ENCODE measurements around the gene EEFSEC. TPM values are rescaled to one million over a fixed set of nuclear protein-coding genes. Genes with fewer than 3 reads are reported as not detected.

The EEFSEC gene
- total RNA-seq, 1 donor from 2014 or later = 6.1 TPM

- Mint-ChIP-seq H3K36me3 (ENCODE audit: low read depth, unreplicated experiment) (peaks cover 8% of the 10 kb centered on the region), H3K27me3 (ENCODE audit: low read depth, unreplicated experiment) (peaks cover 31% of the 10 kb centered on the region), H3K27ac (ENCODE audit: unreplicated experiment) (no peak overlapping the region), H3K9me3 (ENCODE audit: unreplicated experiment) (no peaks in the 10 kb centered on the region), H3K4me3 (ENCODE audit: unreplicated experiment) (no peak overlapping the region), H3K4me1 (ENCODE audit: low read depth, unreplicated experiment) (no peaks in the 10 kb centered on the region)
- DNase-seq (ENCODE audit: low read depth) (no peak), FAIRE-seq (no peak)
- no peaks in the 10 kb centered on the region for H3K27me3 ChIP-seq (ENCODE audit: insufficient read depth, low read length)
- peak overlapping the region; percentile 27 for H3K9ac ChIP-seq (ENCODE audit: low read length)
- H3K79me2 ChIP-seq (ENCODE audit: insufficient read depth, low read length) = no peaks in the 10 kb centered on the region
- H3K4me3 ChIP-seq (ENCODE audit: insufficient read depth, low read depth, low read length) = no peak overlapping the region
- H2AFZ ChIP-seq (ENCODE audit: low read depth, low read length) = peak overlapping the region; percentile 18
- H4K20me1 ChIP-seq (ENCODE audit: insufficient read depth, low read length) = peaks cover 4% of the 10 kb centered on the region
- no peaks in the 10 kb centered on the region for H3K4me1 ChIP-seq (ENCODE audit: insufficient read depth, low read length)
- peak overlapping the region; percentile 19 for H3K4me2 ChIP-seq (ENCODE audit: low read length)
- no peak for TF ChIP-seq CTCF (IDR thresholded peaks at IDR 0.05; ENCODE audit: insufficient read depth, low read depth, low read length)
- no peak for TF ChIP-seq EZH2 (IDR thresholded peaks at IDR 0.05; ENCODE audit: insufficient read depth, low read length)
- no peak overlapping the region for H3K27ac ChIP-seq (ENCODE audit: low read depth, low read length)
- no peaks in the 10 kb centered on the region for H3K36me3 ChIP-seq (ENCODE audit: insufficient read depth, low read length)
- no peaks in the 10 kb centered on the region for H3K9me3 ChIP-seq (ENCODE audit: insufficient read depth, low read depth, low read length)
Measured at GRCh38 chr3:128395046-128395445, 241.8 kb downstream of the EEFSEC start.

- TF ChIP-seq CTCF (IDR thresholded peaks at IDR 0.05; ENCODE audit: insufficient read depth, low read depth, low read length) = no peak
- no peak for TF ChIP-seq EZH2 (IDR thresholded peaks at IDR 0.05; ENCODE audit: insufficient read depth, low read length)
- Mint-ChIP-seq H3K4me1 (ENCODE audit: low read depth, unreplicated experiment) (no peaks in the 10 kb centered on the region), H3K9me3 (ENCODE audit: unreplicated experiment) (no peaks in the 10 kb centered on the region), H3K27ac (ENCODE audit: unreplicated experiment) (no peak overlapping the region), H3K4me3 (ENCODE audit: unreplicated experiment) (no peak overlapping the region), H3K36me3 (ENCODE audit: low read depth, unreplicated experiment) (peaks cover 8% of the 10 kb centered on the region), H3K27me3 (ENCODE audit: low read depth, unreplicated experiment) (peaks cover 29% of the 10 kb centered on the region)
- peak overlapping the region; percentile 27 for H3K9ac ChIP-seq (ENCODE audit: low read length)
- no peaks in the 10 kb centered on the region for H3K79me2 ChIP-seq (ENCODE audit: insufficient read depth, low read length)
- no peak for FAIRE-seq
- peak; percentile 29 for DNase-seq (ENCODE audit: low read depth)
- H3K4me1 ChIP-seq (ENCODE audit: insufficient read depth, low read length) = no peaks in the 10 kb centered on the region
- peaks cover 4% of the 10 kb centered on the region for H4K20me1 ChIP-seq (ENCODE audit: insufficient read depth, low read length)
- H3K36me3 ChIP-seq (ENCODE audit: insufficient read depth, low read length) = no peaks in the 10 kb centered on the region
- no peaks in the 10 kb centered on the region for H3K9me3 ChIP-seq (ENCODE audit: insufficient read depth, low read depth, low read length)
- peak overlapping the region; percentile 19 for H3K4me2 ChIP-seq (ENCODE audit: low read length)
- no peak overlapping the region for H3K27ac ChIP-seq (ENCODE audit: low read depth, low read length)
- no peak overlapping the region for H3K4me3 ChIP-seq (ENCODE audit: insufficient read depth, low read depth, low read length)
- no peaks in the 10 kb centered on the region for H3K27me3 ChIP-seq (ENCODE audit: insufficient read depth, low read length)
- peak overlapping the region; percentile 18 for H2AFZ ChIP-seq (ENCODE audit: low read depth, low read length)
Measured at GRCh38 chr3:128395500-128396162, 242.3 kb downstream of the EEFSEC start.

- no peaks in the 10 kb centered on the region for H3K27me3 ChIP-seq (ENCODE audit: insufficient read depth, low read length)
- TF ChIP-seq EZH2 (IDR thresholded peaks at IDR 0.05; ENCODE audit: insufficient read depth, low read length) (no peak), CTCF (IDR thresholded peaks at IDR 0.05; ENCODE audit: insufficient read depth, low read depth, low read length) (no peak)
- no peak overlapping the region for H3K27ac Mint-ChIP-seq (ENCODE audit: unreplicated experiment)
- H3K79me2 ChIP-seq (ENCODE audit: insufficient read depth, low read length) = no peaks in the 10 kb centered on the region
- no peaks in the 10 kb centered on the region for H3K4me1 ChIP-seq (ENCODE audit: insufficient read depth, low read length)
- H2AFZ ChIP-seq (ENCODE audit: low read depth, low read length) = no peak overlapping the region
- peaks cover 6% of the 10 kb centered on the region for H4K20me1 ChIP-seq (ENCODE audit: insufficient read depth, low read length)
- H3K4me1 Mint-ChIP-seq (ENCODE audit: low read depth, unreplicated experiment) = no peaks in the 10 kb centered on the region
- H3K36me3 Mint-ChIP-seq (ENCODE audit: low read depth, unreplicated experiment) = peaks cover 4% of the 10 kb centered on the region
- no peak overlapping the region for H3K4me3 Mint-ChIP-seq (ENCODE audit: unreplicated experiment)
- no peaks in the 10 kb centered on the region for H3K9me3 ChIP-seq (ENCODE audit: insufficient read depth, low read depth, low read length)
- no peak overlapping the region for H3K4me3 ChIP-seq (ENCODE audit: insufficient read depth, low read depth, low read length)
- no peak overlapping the region for H3K4me2 ChIP-seq (ENCODE audit: low read length)
- H3K27me3 Mint-ChIP-seq (ENCODE audit: low read depth, unreplicated experiment) = peaks cover 30% of the 10 kb centered on the region
- no peak overlapping the region for H3K9ac ChIP-seq (ENCODE audit: low read length)
- FAIRE-seq (no peak), DNase-seq (ENCODE audit: low read depth) (no peak)
- H3K9me3 Mint-ChIP-seq (ENCODE audit: unreplicated experiment) = no peaks in the 10 kb centered on the region
- H3K27ac ChIP-seq (ENCODE audit: low read depth, low read length) = no peak overlapping the region
- H3K36me3 ChIP-seq (ENCODE audit: insufficient read depth, low read length) = no peaks in the 10 kb centered on the region
Measured at GRCh38 chr3:128397484-128397883, 244.2 kb downstream of the EEFSEC start.
